ENCODE data around the gene IFRD2.
"Not testable (repeated sequence)": the region's sequence is repeated elsewhere in the genome, so short reads cannot be mapped to it uniquely, and the experiment has no call there.

IFRD2 gene

GRCh38 chr3:50324351-50325112 lies 32.3 kb upstream of the IFRD2 start:
- peak; percentile 86 for DNase-seq

- no peak for DNase-seq
These were observed 31.5 kb upstream of the IFRD2 start for GRCh38 chr3:50323614-50324199.

- DNase-seq, result no peak
These were observed 30.9 kb upstream of the IFRD2 start for GRCh38 chr3:50323092-50323600.

GRCh38 chr3:50322386-50323091 lies 30.3 kb upstream of the IFRD2 start, which contains the start of gene HYAL2:
HYAL2 (minus strand) TSS chr3:50322745; CDS start chr3:50320489, 2,256 bp downstream.
- no peak for DNase-seq

DNA sequence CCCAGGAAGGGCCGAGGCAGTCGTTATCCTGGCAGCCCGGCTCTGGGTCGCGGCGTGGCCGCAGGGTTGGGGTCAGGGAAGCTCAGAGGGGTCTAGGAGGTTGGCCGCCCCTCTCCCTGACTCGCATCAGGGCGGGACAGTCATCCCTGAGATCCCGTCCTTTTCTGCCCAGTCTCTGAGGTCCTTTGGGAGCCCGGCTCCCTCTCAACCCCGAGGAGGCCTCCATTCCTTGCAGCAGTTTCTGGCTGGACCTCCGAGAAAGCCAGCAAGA lies 29.8 kb upstream of the IFRD2 start:
- DNase-seq, result no peak

DNA sequence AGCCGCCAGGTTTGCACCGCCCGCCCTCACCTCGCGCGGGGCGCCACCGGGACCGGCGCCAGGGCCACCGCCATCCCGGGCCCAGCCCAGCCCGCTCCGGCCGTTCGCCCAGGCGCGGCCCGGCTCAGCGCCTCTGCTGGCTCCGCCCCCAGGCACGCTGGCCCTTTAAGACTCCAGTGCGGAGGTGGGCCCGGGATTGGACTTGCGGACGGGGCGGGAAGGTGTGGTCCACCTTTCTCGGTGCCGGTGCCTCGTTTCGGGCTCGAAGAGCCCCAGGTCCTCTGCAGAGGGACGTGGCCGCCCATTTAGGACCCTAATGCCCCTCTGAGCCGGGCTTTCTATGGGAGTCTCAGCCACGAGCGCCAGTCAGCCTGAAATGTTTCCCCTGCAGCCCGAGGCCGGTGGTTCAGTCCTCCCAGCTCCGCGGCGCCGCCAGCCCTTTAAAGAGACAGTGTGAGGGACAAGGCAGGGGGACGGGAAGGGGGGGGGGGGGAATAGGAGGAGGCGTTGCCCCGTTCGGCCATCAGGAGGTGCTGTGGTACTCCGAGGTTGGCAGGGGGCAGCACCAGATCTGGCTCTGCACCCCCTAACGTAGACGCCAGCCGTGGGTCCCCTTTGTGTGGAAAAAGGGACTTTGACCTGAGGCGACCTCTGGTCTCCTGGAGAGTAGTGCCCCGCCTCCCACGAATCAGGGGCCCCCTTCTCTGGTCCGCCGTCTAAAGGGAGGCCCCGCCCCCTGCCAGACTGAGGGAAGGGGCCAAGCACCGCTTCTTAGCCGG lies 29.3 kb upstream of the IFRD2 start:
- peak; percentile 94 for DNase-seq

DNA sequence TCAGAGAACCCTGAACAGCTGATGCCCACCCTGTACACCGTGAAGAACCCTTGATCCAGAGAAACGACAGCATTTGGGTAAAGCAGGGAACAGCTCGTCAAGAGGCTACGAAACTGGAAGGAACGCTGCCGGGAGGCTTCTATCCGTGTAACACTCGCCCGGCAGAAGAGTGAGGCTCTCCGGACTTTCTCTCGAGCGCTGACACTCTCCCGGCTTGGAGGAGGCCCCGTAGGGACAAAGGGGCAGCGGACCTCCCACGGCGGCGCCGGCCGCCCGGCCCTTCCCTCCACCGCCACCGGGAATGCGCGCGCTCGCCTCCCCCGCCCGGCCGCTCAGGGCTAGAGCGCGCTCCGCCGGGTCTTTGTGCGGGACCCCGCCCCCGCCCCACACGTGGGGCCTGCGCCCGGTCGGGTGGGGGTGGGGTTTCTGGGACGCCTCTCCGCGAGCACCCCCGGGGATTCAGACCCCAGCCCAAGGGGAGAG lies 28.7 kb upstream of the IFRD2 start:
- DNase-seq, result peak; percentile 88

DNA sequence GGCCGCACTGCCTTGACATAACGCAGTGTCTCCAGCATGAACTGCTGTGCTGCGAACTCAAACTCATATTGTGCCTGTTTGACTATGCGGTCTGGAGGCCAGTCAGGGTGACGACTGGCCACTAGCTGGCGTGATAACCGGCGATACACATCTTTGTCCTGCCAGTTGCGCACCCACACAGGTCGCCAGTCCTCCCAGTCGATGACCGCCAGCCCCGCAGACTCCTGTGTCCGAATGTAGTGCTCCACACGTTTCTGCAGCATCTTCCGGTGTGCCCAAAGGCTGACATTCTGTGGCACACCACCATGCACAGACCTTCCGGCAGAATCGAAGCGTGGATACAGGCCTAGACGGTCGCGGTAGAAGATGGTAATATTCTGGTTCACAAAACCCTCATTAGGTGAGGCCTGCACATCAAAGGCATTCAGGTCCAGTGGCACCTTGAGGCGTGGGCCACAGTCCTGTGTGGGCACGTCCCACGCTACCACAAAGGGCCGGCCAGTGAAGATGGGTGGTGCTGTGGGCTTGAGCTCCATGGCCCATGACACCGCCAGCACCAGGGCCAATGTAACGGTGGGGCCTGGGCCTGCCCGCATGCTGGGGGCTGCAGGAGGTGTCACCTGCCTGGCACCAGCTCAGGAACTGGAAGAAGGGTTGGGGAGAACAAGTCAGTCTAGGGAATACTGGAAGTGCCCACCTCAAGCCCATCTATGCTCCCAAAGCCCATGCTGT lies 27.8 kb upstream of the IFRD2 start:
- DNase-seq, result no peak

- no peak for DNase-seq
These were observed 27.1 kb upstream of the IFRD2 start for GRCh38 chr3:50319181-50319893.

DNA sequence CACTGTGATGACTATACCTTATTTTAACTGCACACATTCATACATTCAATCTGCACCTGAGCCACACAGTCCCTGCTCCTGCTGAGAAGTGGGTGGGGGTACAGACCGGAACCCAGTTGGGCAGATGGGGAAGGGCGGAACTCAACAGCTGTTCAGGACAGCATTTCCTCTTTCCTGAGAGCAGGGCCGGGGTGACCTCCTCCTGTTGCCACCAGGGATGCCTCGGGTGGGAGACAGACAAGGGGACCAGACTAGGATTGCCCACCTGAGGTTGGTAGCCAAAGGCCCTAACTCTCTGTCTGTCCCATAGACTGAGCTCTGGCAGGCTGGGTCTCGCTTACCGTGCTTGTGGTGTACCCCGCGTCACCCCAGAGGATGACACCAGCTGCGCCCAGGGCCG lies 26.4 kb upstream of the IFRD2 start:
- no peak for DNase-seq

GRCh38 chr3:50318163-50318562 lies 25.9 kb upstream of the IFRD2 start:
- no peak for DNase-seq

DNA sequence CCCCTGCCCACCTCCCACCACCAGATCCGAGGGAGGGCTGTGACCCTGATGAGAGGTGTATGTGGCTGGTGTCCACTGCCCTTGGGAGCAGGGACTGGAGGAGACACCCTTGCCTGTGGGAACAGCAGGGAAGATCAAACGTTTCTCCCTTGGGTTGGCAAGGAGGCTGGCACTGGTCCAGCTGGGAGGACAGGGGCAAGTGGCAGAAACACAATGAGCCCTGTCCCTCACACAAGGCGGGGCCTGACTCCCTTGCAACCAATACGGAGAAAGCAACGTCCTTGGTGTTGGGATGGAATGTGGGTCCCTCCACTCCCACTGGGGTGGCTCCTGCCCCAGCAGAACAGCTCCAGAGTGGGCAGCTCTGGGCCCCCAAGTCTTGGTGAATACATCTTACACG lies 25.1 kb upstream of the IFRD2 start:
- no peak for DNase-seq

DNA sequence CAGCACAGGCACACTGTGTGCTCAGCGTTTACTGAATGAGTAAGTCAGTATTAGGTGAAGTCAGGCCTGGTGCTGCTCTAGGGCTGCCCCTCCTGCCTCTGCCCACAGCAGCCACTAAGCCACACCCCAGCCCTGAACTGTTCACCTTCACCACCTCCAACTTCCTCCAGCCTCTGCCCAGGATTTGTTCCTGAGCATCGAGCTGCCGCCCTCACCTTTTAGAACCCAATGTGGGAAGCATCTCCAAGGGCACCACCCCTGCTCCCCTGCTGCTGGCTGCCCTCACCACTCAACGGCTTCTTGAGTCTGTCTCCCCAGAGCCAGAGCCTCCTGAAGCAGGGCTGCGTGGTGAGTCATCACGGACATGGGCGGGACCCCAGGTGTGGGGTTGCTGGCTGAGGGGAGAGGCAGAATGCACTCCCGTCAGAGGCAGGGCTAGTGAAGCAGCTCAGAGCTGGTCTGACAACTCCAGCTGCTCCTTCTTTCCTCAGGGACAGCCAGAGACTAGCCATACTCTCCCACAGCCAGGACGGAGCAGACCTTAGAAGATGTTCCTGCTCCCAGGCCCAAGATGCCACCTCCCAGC lies 24.5 kb upstream of the IFRD2 start:
- DNase-seq, result peak; percentile 91

DNA sequence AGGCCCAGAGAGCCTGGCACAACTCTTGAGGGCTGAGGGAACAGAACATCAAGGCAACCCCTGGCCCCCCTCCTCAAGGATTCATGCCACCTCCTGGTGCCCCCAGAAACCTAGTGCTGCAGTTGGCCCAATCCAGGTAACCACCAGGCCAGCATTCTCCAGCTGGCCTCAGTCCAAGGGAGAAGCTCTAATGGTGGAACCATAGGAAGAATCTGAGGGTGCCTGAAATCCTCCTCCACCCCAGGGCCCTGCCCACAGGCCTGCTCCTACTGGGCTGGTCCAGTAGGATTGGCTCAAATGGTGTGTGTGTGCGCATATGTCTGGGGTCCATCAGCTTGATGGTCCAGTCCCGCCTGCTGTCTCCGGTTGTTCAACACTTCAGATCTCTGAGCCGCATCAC lies 22.6 kb upstream of the IFRD2 start:
- no peak for DNase-seq

- DNase-seq, result no peak
These were observed 22.1 kb upstream of the IFRD2 start for GRCh38 chr3:50314342-50314741.

- DNase-seq, result not testable (repeated sequence)
These were observed 19.8 kb upstream of the IFRD2 start for GRCh38 chr3:50312041-50312440.

- DNase-seq, result no peak
These were observed 12.4 kb upstream of the IFRD2 start for GRCh38 chr3:50304601-50305000.

- DNase-seq, result peak; percentile 59
These were observed 11.0 kb upstream of the IFRD2 start, which contains the start of gene HYAL1 for GRCh38 chr3:50303013-50303815. HYAL1 (minus strand) TSS chr3:50303574; CDS start chr3:50302956, 618 bp downstream.

- peak; percentile 61 for DNase-seq
These were observed 10.1 kb upstream of the IFRD2 start for GRCh38 chr3:50302095-50303012.
